LNCAP (cell line): ENCODE data around the gene RAPGEF4.

Experiments used
- TF ChIP-seq, protein P1 (sequence below): fragments of 450-650 bp; IDR thresholded peaks from 2 replicates; pipeline ENCODE4 v1.5.1; 2017; ENCODE audit warnings: mild to moderate bottlenecking

RAPGEF4 gene

DNA sequence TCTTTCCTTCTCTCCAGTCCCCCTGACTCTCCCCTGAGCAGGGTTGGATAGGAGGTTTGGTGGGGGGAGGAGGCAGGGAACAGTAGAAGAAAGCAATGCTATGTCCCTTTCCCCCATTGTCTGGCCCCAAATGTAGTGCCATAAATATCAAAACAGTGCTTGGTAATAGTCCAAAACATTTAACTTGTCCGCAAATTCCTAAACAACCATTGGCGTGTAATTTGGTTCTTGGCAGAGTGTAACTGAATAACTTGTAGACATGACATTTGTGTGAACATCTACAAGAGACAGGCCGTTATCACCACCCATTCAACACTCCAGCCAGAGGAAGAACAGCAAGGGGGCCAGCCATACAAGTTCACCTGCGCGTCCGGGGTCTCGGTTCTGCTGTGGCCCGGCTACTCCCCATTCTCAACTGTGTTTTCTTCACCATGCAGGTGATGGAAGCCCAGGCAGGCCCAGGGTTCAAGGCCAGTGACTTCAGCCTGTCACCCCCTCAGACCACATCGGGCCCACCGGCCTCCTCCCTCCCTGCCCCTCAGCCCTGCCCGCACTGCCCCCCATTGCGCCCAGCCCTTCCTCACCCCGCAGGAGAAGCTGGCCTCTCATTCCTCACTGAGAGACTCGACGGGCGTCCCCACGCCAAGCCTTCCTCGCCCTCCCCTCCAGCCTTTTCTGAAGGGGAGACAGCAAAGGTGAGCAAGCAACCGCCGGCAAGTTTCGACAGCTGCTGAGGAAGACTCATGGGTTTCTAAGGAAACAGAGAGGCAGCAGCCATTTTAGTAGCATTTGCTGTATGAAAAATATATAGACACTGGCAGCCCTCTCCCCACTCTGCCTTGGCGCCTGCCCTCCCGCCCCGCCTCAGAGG lies 699 bp upstream of the RAPGEF4 start:
- TF ChIP-seq, protein P1, sequence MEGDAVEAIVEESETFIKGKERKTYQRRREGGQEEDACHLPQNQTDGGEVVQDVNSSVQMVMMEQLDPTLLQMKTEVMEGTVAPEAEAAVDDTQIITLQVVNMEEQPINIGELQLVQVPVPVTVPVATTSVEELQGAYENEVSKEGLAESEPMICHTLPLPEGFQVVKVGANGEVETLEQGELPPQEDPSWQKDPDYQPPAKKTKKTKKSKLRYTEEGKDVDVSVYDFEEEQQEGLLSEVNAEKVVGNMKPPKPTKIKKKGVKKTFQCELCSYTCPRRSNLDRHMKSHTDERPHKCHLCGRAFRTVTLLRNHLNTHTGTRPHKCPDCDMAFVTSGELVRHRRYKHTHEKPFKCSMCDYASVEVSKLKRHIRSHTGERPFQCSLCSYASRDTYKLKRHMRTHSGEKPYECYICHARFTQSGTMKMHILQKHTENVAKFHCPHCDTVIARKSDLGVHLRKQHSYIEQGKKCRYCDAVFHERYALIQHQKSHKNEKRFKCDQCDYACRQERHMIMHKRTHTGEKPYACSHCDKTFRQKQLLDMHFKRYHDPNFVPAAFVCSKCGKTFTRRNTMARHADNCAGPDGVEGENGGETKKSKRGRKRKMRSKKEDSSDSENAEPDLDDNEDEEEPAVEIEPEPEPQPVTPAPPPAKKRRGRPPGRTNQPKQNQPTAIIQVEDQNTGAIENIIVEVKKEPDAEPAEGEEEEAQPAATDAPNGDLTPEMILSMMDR = no peak

GRCh38 chr2:172736424-172737174 lies 954 bp downstream of the RAPGEF4 start:
- TF ChIP-seq, protein P1 = no peak

- TF ChIP-seq, protein P1 = no peak
Observed at GRCh38 chr2:172739661-172740266, 4.1 kb downstream of the RAPGEF4 start.

GRCh38 chr2:172740856-172741255 lies 5.2 kb downstream of the RAPGEF4 start:
- TF ChIP-seq, protein P1 = no peak

GRCh38 chr2:172742931-172743540 lies 7.4 kb downstream of the RAPGEF4 start:
- TF ChIP-seq, protein P1 = no peak

DNA sequence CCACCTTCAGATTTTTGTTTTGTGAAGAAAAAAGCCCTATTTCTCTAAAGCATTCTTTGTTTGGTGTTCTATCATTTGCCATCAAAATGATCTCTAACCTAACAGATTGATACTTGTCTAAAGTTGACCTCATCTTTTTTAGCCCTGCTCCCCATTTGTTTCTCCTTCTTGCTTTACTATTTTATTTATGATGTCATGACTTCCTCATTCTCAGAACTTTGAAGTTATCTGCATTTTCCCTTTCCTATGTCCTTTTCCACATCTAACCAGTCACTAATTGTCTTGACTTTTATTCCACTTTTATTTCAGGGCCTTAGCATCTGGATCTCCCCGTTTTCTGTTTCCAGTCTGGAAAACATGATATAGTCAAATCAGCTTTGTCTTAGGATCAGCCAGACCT lies 8.3 kb downstream of the RAPGEF4 start:
- TF ChIP-seq, protein P1 = no peak

- TF ChIP-seq, protein P1 = no peak
Observed at GRCh38 chr2:172745636-172746035, 10.0 kb downstream of the RAPGEF4 start.
